A673 (cell line): ENCODE data around the gene ALDH1L2.

ENCODE experiments used
- CTCF ChIP-seq: fragments of 300-800, 200-600 bp; sonication (generic); conservative IDR thresholded peaks from 2 replicates; pipeline ENCODE4 v1.5.1; 2017; ENCODE audit warnings: low read depth, mild to moderate bottlenecking, antibody characterized with exemption, low read length, moderate library complexity, mixed read lengths
- EZH2 ChIP-seq: fragments of 200-600 bp; sonication (generic); IDR thresholded peaks from 2 replicates; pipeline ENCODE4 v1.6.1; 2017; ENCODE audit warnings: borderline replicate concordance, low read depth, mild to moderate bottlenecking, mixed read lengths, antibody characterized with exemption, low read length; ENCODE audit not compliant: poor library complexity, severe bottlenecking

GRCh38 chr12:105083031-105083430 is 1.2 kb downstream of the ALDH1L2 start:
- TF ChIP-seq CTCF (no peak), EZH2 (no peak)
